ENCODE measurements around the gene C16orf54.

DNA sequence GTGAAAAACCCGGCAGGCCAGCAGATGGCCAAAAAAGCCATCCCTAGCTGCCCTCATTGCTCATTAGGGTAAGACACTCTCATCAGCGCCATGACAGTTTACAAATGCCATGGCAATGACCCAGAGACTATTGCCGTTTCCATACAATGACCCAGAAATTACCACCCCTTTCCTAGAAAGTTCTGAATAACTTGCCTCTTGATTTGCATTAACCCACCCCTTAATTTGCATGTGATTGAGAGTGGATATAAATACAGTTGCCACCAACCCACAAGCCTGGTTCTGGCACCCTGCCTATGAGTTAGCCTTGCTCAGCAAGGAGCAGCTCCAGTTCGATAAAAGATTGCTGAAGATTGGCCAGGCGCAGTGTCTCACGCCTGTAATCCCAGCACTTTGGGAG is 16.1 kb upstream of the C16orf54 start:
- TF ChIP-seq, protein P1, sequence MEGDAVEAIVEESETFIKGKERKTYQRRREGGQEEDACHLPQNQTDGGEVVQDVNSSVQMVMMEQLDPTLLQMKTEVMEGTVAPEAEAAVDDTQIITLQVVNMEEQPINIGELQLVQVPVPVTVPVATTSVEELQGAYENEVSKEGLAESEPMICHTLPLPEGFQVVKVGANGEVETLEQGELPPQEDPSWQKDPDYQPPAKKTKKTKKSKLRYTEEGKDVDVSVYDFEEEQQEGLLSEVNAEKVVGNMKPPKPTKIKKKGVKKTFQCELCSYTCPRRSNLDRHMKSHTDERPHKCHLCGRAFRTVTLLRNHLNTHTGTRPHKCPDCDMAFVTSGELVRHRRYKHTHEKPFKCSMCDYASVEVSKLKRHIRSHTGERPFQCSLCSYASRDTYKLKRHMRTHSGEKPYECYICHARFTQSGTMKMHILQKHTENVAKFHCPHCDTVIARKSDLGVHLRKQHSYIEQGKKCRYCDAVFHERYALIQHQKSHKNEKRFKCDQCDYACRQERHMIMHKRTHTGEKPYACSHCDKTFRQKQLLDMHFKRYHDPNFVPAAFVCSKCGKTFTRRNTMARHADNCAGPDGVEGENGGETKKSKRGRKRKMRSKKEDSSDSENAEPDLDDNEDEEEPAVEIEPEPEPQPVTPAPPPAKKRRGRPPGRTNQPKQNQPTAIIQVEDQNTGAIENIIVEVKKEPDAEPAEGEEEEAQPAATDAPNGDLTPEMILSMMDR (IDR thresholded peaks at IDR 0.05; ENCODE audit: borderline replicate concordance, extremely low read depth, low read length, poor library complexity, severe bottlenecking): no peak
- TF ChIP-seq EZH2 (IDR thresholded peaks at IDR 0.05; ENCODE audit: borderline replicate concordance, low read depth, low read length, severe bottlenecking): no peak

All from DND-41 (cell line).